ENCODE data around the gene SP4. TPM values are rescaled to one million over a fixed set of nuclear protein-coding genes. Genes with fewer than 3 reads are reported as not detected.

SP4 gene
- total and polyA plus RNA-seq, 2 of the 4 experiments (the other 2 are of a cell fraction): 0.97 to 5.9 TPM

- Histone ChIP-seq H4K8ac (ENCODE audit: low read depth in 2 of 2, low read length in 2 of 2) (no peak overlapping the region), H3K27ac (ENCODE audit: insufficient read depth, low read length) (no peak overlapping the region), H2AK5ac (ENCODE audit: low read depth, low read length) (no peak overlapping the region), H3K14ac (replicated peaks; ENCODE audit: low read depth, low read length) (no peak overlapping the region), H2BK20ac (ENCODE audit: low read depth, low read length) (no peak overlapping the region), H3K79me1 (ENCODE audit: low read depth in 1 of 2, low read length in 2 of 2) (no peaks in the 10 kb centered on the region), H3K9me1 (ENCODE audit: insufficient read depth, low read length) (no peaks in the 10 kb centered on the region), H2BK15ac (ENCODE audit: low read depth, low read length) (no peak overlapping the region), H2AK9ac (replicated peaks; ENCODE audit: low read depth, low read length, poor library complexity) (no peak overlapping the region), H2BK120ac (ENCODE audit: low read depth, low read length) (no peak overlapping the region), H3K56ac (ENCODE audit: extremely low read depth, insufficient read depth, low read length) (no peak overlapping the region), H3K4me3 (ENCODE audit: insufficient read depth, low read depth, low read length) (no peak overlapping the region), H3K9ac (ENCODE audit: low read depth, low read length) (no peak overlapping the region), H3K9me3 (ENCODE audit: control insufficient read depth, insufficient read depth, low read length) (no peaks in the 10 kb centered on the region), H3K36me3 (ENCODE audit: control insufficient read depth, insufficient read depth, low read length) (no peaks in the 10 kb centered on the region), H3K4me1 (ENCODE audit: control insufficient read depth, insufficient read depth, low read length) (no peaks in the 10 kb centered on the region), H2BK5ac (ENCODE audit: low read depth, low read length, poor library complexity, severe bottlenecking) (no peak overlapping the region), H3K27me3 (ENCODE audit: control insufficient read depth, insufficient read depth, low read length) (no peaks in the 10 kb centered on the region), H3K4ac (ENCODE audit: low read depth, low read length) (no peak overlapping the region), H4K91ac (ENCODE audit: insufficient read depth, low read depth, low read length) (no peak overlapping the region), H4K5ac (ENCODE audit: low read depth, low read length) (no peak overlapping the region), H3K4me2 (ENCODE audit: low read depth, low read length) (no peak overlapping the region), H4K20me1 (ENCODE audit: insufficient read depth, low read length) (no peaks in the 10 kb centered on the region), H3K23ac (ENCODE audit: low read depth, low read length) (no peak overlapping the region), H3K18ac (ENCODE audit: low read depth, low read length) (no peak overlapping the region), H2AFZ (replicated peaks; ENCODE audit: low read length, poor library complexity) (no peak overlapping the region)
- dilution Hi-C loops (cut with HindIII; ENCODE audit: low sequenced_read_pairs, unreplicated experiment) (no loop called here), in situ Hi-C loops (cut with MboI; ENCODE audit: low sequenced_read_pairs) (no loop called here), intact Hi-C loops (cut with micrococcal nuclease) (no loop called here)
- no peak for ATAC-seq (ENCODE audit: low read depth)
- no peak for DNase-seq
- CTCF ChIA-PET: no interaction called here
- POLR2A ChIA-PET (ENCODE audit: unreplicated experiment): no interaction called here
- no TSS peak for BruUV-seq (replicated peaks)
- TF ChIP-seq CHD1 (IDR thresholded peaks at IDR 0.05; ENCODE audit: low read depth, low read length) (no peak), POLR2A (IDR thresholded peaks at IDR 0.05; ENCODE audit: low read depth, low read length) (no peak), SMC3 (IDR thresholded peaks at IDR 0.05; ENCODE audit: low read depth, low read length) (no peak), ELK1 (IDR thresholded peaks at IDR 0.05; ENCODE audit: borderline replicate concordance, low read depth, low read length) (no peak), CEBPB (IDR thresholded peaks at IDR 0.05; ENCODE audit: low read depth, low read length) (no peak), CTCF (conservative IDR thresholded peaks at IDR 0.05; ENCODE audit: low read depth, low read length) (no peak), MAZ (IDR thresholded peaks at IDR 0.05; ENCODE audit: borderline replicate concordance, low read depth, low read length) (no peak), NFE2L2 (IDR thresholded peaks at IDR 0.05; ENCODE audit: low read depth, low read length) (no peak), RFX5 (IDR thresholded peaks at IDR 0.05; ENCODE audit: low read depth, low read length) (no peak), BHLHE40 (IDR thresholded peaks at IDR 0.05; ENCODE audit: low read depth, low read length) (no peak), USF2 (IDR thresholded peaks at IDR 0.05; ENCODE audit: low read depth, low read length) (no peak), MXI1 (IDR thresholded peaks at IDR 0.05; ENCODE audit: borderline replicate concordance, low read depth, low read length) (no peak), FOS (IDR thresholded peaks at IDR 0.05; ENCODE audit: low read depth, low read length) (no peak), RCOR1 (IDR thresholded peaks at IDR 0.05; ENCODE audit: insufficient replicate concordance, low read length) (no peak), MAFK (IDR thresholded peaks at IDR 0.05; ENCODE audit: low read depth, low read length) (no peak), RAD21 (IDR thresholded peaks at IDR 0.05; ENCODE audit: low read length) (no peak)
- no CpG with 5 or more reads among the region's 4 CpGs for WGBS, 2 experiments (ENCODE audit: extremely low coverage in 2 of 2, insufficient read length in 1 of 2)
Observed at GRCh38 chr7:21417647-21418046, 10.2 kb upstream of the SP4 start.
